HG03565 (cell line): Measurements from ENCODE around the gene GUCD1.

ENCODE experiments used
- ATAC-seq: cut with Tn5 transposase; IDR thresholded peaks from one replicate; pipeline ENCODE4 v1.9.1; 2021; ENCODE audit warnings: mild to moderate bottlenecking, moderate library complexity; ENCODE audit not compliant: unreplicated experiment

GUCD1 gene

DNA sequence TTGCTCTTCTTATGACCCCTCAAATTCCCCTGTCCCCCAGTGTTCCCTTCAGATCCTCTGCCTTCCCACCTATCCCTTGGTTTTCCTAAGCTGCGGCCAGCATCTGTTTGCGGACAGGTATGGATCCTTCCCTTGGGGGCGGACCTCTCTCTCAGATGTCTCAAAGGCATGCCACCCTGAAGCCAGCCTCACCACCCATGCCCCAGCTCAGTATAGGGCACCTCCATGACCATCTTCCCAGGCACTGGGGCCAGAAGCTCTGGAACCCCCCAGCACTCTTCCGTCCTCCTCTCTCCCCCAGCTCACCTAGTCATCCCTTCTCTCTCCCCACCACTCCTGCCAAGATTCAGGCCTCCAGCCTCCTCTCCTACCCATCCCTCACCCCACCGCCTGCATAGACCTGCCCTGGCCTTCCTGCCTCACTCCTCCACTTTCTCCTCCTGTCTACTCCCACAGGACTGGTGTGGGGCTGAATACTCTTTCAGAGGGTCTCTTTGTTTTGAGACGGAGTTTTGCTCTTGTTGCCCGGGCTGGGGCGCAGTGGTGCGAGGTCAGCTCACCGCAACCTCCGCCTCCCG, 35.7 kb upstream of the GUCD1 start:
- ATAC-seq: no peak

DNA sequence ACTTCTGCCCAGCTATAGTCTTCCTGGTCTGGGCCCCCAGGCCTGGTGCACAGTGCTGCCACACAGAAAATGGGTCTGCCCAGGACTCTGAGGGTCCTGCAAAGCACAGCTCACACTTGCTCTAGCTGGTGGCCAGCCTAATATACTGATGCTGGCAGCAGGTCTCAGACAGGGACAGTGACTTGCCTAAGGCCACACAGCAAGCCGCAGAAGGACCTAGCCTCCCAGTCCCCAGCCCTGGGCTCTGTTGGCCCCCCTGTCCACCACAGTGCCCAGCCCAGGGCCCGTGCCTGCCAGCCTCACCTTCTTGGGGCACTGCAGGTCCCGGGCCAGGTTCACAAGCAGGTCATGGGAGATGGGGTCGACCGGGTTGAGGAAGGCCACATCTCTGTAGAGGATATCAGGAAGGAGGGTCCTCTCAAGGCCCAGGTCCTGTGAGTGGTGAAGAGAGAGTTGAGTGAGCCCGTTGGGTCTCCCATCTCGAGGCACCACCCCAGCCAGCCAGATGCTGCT, 34.6 kb upstream of the GUCD1 start:
- ATAC-seq: no peak

DNA sequence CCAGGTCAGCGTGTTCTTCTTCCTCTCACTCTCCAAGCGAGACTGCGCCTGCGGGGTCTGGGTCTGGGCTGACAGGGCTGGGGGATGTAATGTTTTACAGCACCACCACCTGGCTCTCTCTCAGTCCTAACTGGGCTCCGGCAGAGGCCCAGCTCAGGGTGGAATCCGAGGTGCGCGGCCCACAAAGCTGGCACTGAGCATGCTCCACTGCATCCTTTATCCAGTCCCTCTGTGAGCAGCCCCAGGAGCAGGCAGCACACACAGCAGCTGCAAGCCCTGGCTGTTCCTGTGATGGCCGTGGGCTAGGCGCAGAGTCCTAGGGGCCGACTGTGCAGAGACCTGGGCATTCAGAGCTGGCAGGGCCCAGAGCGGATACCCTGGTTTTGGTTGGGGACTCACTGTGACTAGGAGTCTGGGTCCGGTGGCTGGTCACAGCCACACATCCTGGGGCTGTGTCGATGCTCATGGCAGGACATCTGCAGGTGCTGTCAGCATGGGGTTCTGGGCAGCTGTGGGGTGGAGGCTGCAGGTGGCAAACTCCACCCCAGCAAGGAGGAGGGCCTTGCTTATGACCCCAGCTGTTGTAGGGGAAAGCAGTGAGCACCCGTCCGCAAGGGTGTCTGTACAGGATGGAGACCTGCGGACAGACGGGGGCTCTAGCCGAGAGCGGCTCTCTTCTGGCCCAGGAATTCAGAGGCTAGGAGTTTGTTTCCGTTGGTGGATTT, 34.0 kb upstream of the GUCD1 start:
- no peak for ATAC-seq

DNA sequence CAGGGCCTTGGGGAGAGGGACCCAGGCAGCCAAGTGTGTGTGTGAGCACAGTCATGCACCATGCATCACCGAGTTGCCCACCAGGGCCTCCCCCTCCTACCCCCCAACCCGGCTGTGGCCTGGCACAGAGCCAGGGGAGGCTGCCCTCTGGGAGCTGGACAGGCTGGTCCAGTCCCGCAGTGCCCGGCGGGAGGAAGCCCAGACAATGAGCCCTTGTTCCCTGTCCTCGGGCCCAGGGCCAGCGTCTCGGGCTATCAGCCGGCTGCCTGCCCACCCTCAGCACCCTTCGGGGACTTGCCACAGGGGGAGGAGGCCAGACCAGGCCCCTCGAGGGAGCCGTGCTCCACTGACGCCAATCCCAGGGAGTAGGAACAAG, 33.4 kb upstream of the GUCD1 start:
- ATAC-seq: no peak

DNA sequence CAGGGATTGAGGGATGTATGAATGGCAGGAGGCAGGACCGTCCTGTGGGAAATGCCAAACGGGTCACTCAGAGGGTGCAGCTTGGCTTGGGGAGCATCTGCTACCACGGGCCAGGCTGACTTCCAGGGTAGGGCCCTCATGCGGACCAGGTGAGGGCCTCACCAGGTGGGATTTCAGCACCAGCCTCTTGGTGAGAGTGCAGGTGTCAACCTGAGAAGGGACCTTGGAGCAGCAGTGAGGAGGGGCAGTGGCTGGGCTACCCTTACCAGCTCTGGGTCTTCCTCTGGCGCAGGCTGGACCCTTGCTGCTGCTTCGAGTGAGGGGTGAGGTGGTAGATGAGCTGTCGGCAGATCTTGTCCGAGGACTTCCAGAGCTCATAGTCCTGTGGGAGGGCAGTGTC, 33.0 kb upstream of the GUCD1 start:
- ATAC-seq: no peak

DNA sequence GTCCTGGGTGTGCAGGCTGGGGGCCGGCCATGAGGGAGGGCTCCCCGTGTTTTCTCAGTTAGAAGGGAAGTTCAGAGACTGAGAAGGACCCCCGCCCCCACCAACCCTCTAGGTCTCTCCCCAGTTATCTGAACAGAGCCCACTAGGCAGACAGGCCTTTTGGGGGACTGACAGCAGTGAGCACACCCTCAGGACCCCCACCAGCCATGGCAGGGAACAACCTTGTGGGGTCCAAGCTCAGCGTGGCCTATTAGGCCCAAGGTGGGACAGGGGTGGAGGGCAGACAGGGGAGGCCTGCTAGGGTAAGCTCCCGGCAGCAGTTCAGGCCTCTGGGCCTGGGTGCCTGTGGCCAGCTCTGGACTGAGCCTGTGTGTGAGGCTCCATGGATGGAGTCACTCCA, 32.3 kb upstream of the GUCD1 start:
- ATAC-seq: no peak

DNA sequence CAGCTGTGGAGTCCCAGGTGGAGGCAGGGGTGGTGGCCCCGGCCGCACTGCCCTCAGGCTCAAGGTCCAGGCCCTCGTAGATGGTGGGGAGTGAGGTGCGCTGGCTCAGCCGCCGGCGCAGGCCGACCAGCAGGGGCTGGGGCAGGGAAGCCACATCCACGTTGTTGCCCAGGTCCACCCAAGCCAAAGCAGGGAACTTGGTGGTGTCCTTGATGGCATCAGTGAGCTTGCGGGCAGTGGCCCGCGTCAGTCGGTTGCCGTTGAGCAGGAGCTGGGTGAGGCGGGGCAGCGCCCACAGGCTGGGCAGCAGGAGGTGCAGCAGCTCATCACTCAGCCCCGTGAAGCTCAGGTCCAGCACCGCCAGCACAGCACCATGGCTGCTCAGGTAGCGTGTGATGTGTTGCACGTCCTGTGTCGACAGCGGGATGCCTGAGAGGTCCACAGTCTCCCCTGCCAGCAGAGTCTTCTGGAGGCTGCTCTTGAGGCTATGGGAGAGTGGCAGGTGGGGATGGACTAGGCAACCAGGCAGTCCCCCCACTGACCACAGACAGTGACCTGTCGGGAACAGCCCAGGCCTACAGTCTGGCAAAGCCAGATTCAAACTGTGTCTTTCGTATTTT, 31.1 kb upstream of the GUCD1 start:
- no peak for ATAC-seq

DNA sequence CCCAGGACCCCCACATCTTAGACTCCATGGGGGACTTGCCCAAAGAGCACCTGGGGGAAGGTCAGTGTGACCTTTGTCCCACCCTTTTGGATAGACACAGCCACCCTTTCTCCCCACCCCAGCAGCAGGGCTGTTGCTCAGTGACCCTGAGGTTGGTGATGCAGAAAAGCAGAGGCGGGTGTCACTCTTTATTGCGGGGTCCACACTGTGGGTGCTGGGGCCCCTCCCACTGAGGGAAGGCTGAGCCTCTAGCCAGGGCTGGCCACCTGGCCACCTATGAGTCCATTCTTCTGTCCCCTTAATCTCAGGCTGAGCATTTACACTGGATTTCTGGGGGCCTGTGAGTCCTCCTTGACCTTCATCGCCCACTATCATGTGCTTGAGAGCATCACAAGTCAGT, 30.5 kb upstream of the GUCD1 start:
- ATAC-seq: no peak

DNA sequence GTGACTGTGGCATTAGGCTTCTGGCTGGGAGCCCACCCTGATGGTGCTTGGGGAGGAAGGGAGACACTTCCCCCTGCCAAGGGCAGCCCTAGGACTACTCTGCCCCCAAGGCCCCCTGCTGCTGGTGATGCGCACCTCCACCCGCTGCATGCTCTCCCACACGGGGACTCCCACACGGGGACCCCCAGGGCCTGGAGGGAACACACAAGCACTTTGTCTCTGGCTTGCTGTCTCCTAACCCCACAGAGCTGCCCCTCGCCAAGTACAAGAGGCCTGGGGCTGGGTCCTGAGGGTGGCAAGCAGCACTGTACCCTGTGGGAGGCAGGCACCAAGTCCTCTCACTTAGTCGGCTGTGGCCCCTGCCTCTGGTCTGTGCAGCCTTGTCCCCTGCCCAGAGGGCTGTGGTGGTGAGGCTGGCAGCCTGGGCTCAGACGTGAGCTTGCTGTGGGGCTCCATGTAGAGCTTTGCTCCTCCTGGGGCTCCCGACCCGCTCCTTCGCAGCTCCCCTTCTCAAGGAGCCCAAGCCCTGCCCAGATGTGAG, 30.0 kb upstream of the GUCD1 start:
- ATAC-seq: no peak

DNA sequence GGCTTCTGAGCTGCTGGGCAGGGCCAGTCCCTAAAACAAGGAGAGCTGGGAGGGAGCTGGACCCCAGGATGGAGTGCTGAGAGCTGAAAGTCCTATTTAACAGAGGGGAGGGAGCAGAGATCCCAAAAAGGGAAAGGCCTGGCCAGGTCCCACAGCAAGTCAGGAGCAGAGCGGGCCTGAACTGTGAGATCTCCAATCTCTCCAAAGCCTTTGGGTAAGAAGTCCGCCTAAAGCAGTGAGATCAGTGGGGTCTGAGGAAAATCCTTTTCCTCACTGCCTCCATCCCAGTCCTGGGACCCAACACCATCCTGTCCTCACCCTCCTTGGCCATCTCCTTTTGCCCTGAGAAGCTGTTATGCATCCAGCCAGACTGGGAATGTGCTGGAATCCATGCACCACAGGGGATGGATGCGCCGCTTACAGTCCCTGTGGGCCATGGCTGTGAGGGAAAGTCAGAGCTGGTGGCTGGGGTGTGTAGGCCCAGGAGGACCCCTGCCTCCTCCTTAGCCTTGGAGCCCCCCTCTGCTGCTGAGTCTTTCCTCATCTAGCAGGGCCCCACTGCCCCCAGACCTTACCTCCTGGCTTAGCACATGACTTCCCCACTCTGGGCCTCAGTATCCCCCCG, 29.3 kb upstream of the GUCD1 start:
- ATAC-seq: no peak

DNA sequence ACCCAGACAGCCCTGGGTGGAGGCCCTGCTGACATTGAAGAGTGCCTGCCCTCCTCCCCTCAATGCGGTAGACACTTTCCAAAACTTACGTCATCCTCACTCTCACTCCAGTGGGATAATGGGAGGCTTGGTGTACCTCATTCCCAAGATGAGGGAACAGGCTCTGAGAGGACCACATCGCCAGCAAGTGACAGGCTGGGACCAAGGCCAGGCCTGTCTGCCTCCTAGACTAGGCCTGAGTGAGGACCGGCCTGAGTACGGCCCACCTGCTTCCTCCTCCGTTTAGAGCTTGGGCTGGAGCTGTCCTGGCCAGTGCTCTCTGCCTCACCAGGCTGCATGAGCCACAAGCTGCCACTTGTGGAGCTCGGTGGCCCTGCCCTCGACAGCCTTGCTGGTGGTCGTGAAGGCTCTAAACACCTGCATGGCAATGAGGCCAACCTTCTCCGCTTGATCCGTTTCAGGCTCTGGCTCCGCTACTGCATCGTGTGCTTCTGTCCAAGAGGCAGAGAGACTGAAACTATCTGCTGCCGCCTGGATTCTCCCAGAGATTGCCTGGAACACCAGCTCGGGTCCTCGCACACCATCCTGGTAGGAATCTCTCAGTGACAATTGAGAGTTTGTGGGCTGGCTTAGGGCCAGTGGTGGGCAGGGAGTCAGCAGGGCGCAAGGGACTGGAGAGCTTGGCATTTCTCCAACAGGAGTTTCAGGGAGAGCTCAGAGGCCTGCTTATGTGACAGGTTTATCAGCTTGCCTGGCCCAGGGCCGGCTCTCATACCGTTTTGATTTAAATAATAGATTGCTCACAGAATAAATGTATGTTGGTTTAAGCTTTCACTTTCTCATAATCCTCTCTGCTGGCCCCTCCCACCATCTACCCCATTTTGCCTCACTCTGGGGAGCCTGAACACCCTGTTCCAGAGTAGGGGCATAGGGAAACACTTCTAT, 28.6 kb upstream of the GUCD1 start:
- ATAC-seq: no peak

DNA sequence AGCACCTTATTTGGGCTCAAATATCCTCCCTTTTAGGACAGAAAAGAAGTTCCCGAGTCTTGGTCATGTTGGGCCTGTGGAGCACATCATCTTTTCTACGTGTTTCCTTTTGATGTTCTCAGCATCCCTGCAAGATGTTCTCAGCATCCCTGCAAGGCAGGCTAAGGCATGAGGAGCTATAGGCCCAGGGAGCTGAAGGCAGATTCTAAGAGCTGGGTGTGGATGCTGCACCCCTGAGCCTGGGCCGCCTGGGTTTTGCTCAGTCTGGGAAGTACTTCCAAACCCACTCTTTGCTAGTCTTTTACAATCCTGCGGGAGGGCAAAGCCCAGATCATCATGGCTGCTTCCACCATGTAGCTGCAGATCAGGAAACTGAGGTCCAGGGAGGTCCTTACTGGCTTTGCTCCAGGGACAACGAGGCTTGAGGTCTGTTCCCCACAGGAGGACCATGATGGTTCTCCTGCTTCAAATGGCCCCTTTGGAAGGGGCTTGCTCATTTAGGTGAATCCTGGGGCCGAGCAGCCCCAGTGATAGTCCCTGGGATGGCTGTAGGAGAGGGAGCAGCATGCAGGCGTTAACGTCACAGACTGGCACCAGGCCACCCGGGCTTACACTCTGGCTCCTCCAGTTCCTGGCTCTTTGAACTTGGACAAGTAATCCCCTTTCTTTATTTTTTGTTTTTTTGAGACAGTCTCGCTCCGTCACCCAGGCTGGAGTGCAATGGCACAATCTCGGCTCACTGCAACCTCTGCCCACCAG, 27.3 kb upstream of the GUCD1 start:
- ATAC-seq: no peak

DNA sequence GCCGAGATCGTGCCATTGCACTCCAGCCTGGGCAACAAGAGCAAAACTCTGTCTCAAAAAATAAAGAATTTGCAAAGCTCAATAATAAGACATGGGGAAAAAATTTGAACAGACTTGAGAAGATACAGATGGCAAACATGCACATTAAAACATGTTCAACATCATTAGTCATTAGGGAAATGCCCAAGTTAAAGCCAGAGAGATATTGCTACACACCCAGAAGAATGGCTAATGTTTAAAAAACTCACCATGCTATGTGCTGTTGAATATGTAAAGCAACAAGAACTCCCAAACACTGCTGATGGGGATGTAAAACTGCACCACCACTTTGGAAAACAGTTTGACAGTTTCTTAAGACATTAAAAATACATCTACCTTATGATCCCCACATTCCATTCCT, 25.3 kb upstream of the GUCD1 start:
- no peak for ATAC-seq

DNA sequence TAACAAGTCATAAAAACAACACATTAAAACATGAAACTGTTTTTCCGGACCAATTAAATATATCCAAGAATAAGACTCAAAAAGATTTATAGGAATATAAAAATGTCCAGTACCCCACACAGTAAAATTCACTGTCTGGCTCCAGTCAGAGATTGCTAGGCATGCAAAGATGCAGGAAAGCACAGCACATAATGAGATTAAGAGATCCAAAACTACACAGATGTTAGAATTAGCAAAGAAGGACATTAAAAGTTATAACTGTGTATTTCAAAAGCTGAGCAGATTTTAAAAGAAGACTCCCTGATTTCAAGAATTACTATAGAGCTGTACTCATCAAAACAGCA, 24.3 kb upstream of the GUCD1 start:
- no peak for ATAC-seq

DNA sequence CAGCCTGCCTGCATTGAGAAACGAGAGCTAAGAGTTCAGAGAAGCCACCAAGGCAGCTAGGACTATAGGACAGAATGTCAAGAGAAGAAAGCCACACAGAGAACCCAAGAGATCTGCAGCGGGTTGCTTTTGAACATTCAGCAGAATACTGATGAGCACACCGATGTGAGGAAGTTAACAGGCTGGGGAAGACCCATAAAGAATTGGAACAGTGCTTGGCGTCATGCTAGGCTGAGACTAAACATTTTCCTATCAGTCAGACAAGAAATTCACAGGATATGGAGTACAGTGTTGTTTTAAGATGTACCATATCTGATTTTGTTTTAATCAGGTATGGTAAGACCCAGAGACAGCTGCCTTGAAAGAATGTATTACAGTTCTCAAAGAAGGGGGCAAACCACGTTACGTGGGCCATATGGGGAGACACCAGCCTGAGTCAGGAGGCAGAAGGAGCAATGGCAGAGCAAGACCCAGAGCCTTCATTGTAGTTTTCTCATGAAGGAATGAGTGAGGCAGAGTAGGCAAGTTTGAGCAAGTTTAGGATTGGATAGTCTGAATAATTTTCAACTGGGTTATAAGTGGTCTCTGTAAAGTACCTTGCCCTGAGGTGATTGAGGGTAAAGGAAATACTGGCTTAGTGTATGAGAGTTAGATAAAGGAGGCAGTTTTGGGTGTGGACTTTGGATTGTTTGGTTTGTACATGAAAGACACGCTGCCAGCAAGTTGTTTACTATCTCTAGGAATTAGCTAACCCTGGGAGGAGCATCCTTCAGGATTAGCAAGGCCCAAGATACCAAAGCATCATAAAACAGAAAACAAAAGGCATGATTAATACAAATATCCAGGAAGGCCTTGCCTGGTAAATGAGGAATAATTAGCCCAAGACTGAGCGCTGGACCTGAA, 23.7 kb upstream of the GUCD1 start:
- no peak for ATAC-seq

DNA sequence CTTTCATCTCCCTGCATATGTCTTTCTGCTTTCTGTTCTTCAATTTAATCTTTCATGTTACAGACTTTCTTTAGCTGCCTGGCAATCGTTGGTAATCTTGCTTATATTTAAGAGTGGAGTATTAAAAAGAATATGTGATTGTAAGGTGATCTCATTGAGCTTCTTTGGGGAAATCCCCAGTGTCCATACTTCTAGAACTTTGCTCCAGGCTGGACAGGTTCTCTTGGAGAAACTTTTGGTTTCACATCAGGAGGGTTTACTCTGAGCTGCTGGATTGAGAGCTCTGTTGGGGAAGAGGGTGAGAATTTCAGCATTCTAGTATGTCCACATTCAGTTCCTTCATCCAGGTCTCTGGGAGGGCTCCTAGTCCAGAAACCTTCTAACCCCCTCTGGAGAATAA, 21.8 kb upstream of the GUCD1 start:
- no peak for ATAC-seq

DNA sequence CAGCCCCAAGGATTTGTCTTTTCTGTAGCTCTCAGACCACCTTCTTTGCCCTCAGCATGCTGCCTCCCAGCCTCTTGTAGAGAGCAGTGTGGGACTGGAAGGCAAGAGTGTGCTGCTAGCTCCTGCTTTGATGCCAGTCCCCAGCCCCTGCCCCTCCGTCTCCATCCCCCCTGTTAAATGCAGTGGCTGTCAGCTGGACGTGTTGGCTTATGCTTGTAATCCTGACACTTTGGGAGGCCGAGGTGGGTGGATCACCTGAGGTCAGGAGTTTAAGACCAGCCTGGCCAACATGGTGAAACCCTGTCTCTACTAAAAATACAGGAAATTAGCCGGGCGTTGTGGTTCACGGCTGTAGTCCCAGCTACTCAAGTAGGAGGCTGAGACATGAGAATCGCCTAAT, 16.3 kb upstream of the GUCD1 start:
- no peak for ATAC-seq

DNA sequence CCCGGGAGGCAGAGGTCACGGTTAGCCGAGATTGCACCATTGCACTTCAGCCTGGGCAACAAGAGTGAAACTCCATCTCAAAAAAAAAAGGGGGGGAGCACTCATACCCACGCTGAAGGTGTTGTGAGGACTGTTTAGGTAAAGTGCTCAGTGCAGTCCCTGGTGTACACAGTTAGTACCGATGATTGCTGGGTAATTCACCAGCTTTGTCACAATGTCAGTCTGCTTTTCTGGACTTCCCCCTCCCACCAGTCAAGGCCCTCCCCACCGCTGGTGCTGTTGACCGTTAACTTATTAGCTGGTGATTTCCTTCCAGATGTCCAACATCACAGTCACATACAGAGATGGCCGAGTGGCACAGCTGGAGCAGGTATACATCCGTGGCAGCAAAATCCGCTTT, 12.7 kb upstream of the GUCD1 start:
- no peak for ATAC-seq

DNA sequence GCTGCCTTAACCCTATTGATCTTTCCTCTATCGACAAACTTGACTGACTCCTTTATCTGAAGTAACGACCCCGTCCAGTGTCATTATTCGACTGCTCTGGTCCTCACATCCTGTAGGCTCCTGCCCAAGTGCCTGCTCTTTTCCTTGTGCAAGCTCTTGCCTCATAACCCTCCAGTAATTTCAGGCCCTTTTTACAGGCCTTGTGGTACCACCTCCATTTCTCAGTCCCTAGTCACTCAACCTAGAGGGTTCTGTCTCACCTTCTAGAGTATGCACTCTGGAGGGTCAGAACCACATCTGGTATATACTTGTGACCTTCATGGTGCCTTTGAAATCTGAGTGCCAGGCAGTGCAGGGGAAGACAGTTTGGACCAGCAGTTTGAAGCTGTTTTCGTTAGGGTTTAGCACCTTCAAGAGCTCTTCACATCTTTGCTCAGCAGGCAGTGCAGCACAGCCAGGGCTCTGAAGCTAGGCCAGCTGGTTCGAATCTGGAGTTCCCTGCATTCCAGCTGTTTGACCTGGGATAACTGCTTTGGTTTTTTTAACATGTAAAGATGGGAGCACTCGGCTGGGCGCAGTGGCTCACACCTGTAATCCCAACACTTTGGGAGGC, 12.1 kb upstream of the GUCD1 start:
- ATAC-seq: no peak
